Endothelial cell of umbilical vein (primary cell): ENCODE measurements around the gene ATXN2. TPM values are rescaled to one million over a fixed set of nuclear protein-coding genes. Genes with fewer than 3 reads are reported as not detected.

Experiments used
- BruUV-seq: library from RNA; stranded (reverse); fragments of 400-500 nt; replicated peaks from 2 replicates; lab custom pipeline; 2021; lab: Mats Ljungman, UMichigan
- CTCF ChIA-PET: fragments of 300-600, 350-600 bp; sonication (Branson Sonifier 250); formaldehyde crosslinking; loops from one replicate; lab custom pipeline; 2021; ENCODE audit warnings: antibody characterized with exemption, inconsistent platforms; lab: Charles Lee
- POLR2A ChIA-PET: fragments of 300-600, 350-600 bp; sonication (Branson Sonifier 250); formaldehyde crosslinking; loops from one replicate; lab custom pipeline; 2021; ENCODE audit warnings: antibody characterized with exemption, inconsistent platforms; lab: Charles Lee
- DNase-seq: peaks from one replicate; pipeline ENCODE4 v3.0.0-alpha.2; 2011; ENCODE audit warnings: low read depth, low spot score
- FAIRE-seq: peaks from 2 replicates; lab custom pipeline; 2011; peaks lifted over from hg19 to GRCh38; lab: Jason Lieb, UNC
- H2AFZ ChIP-seq: 2 replicates; pipeline ENCODE4 v1.6.0; 2012; ENCODE audit warnings: low read depth, low read length, control low read depth, inconsistent platforms
- H3K27ac ChIP-seq: 2 replicates; pipeline ENCODE4 v1.5.1; 2011; ENCODE audit warnings: low read depth, mild to moderate bottlenecking, control low read depth, low read length, moderate library complexity; ENCODE audit not compliant: insufficient read depth
- H3K27me3 ChIP-seq, 2 experiments: 2 replicates each; pipeline versions ENCODE4 v1.6.0 to v1.6.1; 2011; ENCODE audit warnings: low read length in 2 of 2, mixed read lengths in 1 of 2; ENCODE audit not compliant: control insufficient read depth in 2 of 2, insufficient read depth in 2 of 2
- H3K36me3 ChIP-seq, 2 experiments: 2 replicates in 1 of 2; 3 replicates in 1 of 2; pipeline ENCODE4 v1.5.1; 2011; ENCODE audit warnings: low read length in 2 of 2, mild to moderate bottlenecking in 1 of 2, moderate library complexity in 1 of 2; ENCODE audit not compliant: control insufficient read depth in 2 of 2, insufficient read depth in 2 of 2; ENCODE audit errors: extremely low read depth in 1 of 2
- H3K4me1 ChIP-seq: 3 replicates; pipeline ENCODE4 v1.5.1; 2011; ENCODE audit warnings: mild to moderate bottlenecking, low read length; ENCODE audit not compliant: control insufficient read depth, insufficient read depth; ENCODE audit errors: extremely low read depth
- H3K4me2 ChIP-seq: 2 replicates; pipeline ENCODE4 v1.6.1; 2011; ENCODE audit warnings: low read length, control low read depth, mixed read lengths; ENCODE audit not compliant: insufficient read depth
- H3K4me3 ChIP-seq, 3 experiments: fragments of 200-600 bp in 1 of 3; sonication (generic), shearing (Covaris generic) in 1 of 3; replicated peaks in 1 of 3; 2 replicates each; pipeline ENCODE4 v1.5.1; 2011 to 2016; ENCODE audit warnings: control low read depth in 3 of 3, low read length in 3 of 3, mild to moderate bottlenecking in 2 of 3, inconsistent platforms in 1 of 3, low read depth in 1 of 3, moderate library complexity in 1 of 3; ENCODE audit not compliant: insufficient read depth in 1 of 3
- H3K79me2 ChIP-seq: 2 replicates; pipeline ENCODE4 v1.6.0; 2012; ENCODE audit warnings: low read length, inconsistent platforms; ENCODE audit not compliant: control insufficient read depth, insufficient read depth
- H3K9ac ChIP-seq: replicated peaks from 2 replicates; pipeline ENCODE3; 2011; ENCODE audit warnings: low read length, control low read depth; ENCODE audit not compliant: insufficient read depth; ENCODE audit errors: extremely low read depth
- H3K9me1 ChIP-seq: replicated peaks from 3 replicates; pipeline ENCODE4 v1.6.0; 2011; ENCODE audit warnings: mild to moderate bottlenecking, low read length; ENCODE audit not compliant: control insufficient read depth, insufficient read depth; ENCODE audit errors: extremely low read depth
- H3K9me3 ChIP-seq: replicated peaks from 2 replicates; pipeline ENCODE4 v1.5.1; 2012; ENCODE audit warnings: low read length, inconsistent platforms; ENCODE audit not compliant: control insufficient read depth, insufficient read depth
- H4K20me1 ChIP-seq: replicated peaks from 2 replicates; pipeline ENCODE3; 2011; ENCODE audit warnings: mild to moderate bottlenecking, low read length; ENCODE audit not compliant: control insufficient read depth, insufficient read depth; ENCODE audit errors: extremely low read depth
- EZH2 ChIP-seq: IDR thresholded peaks from 2 replicates; pipeline ENCODE4 v1.6.1; 2012; ENCODE audit warnings: borderline replicate concordance, low read depth, mild to moderate bottlenecking, moderate library complexity, low read length, inconsistent platforms; ENCODE audit not compliant: severe bottlenecking
- FOS ChIP-seq: IDR thresholded peaks from 2 replicates; pipeline ENCODE4 v1.6.1; 2011; ENCODE audit warnings: mild to moderate bottlenecking, low read length, moderate library complexity, borderline replicate concordance; ENCODE audit not compliant: insufficient read depth
- GATA2 ChIP-seq: IDR thresholded peaks from 2 replicates; pipeline ENCODE4 v1.7.0; 2011; ENCODE audit warnings: low read depth, mild to moderate bottlenecking, moderate library complexity, mixed read lengths, low read length; ENCODE audit not compliant: insufficient read length, insufficient read depth
- JUN ChIP-seq: IDR thresholded peaks from 2 replicates; pipeline ENCODE4 v1.6.1; 2011; ENCODE audit warnings: borderline replicate concordance, low read depth; ENCODE audit not compliant: insufficient read length, insufficient read depth
- MAX ChIP-seq: IDR thresholded peaks from 2 replicates; pipeline ENCODE4 v1.6.1; 2011; ENCODE audit not compliant: insufficient read depth, insufficient read length
- MYC ChIP-seq: IDR thresholded peaks from one replicate; pipeline ENCODE4 v1.6.1; 2011; ENCODE audit warnings: mild to moderate bottlenecking, low read depth, low read length
- POLR2A ChIP-seq: IDR thresholded peaks from 2 replicates; pipeline ENCODE4 v1.6.1; 2012; ENCODE audit warnings: low read depth, mild to moderate bottlenecking, control low read depth, low read length
- POLR2AphosphoS5 ChIP-seq: IDR thresholded peaks from 2 replicates; pipeline ENCODE4 v1.6.1; 2012; ENCODE audit warnings: low read depth, mild to moderate bottlenecking, control low read depth, low read length, moderate library complexity; ENCODE audit not compliant: insufficient read depth
- dilution Hi-C: fragments of 300-500 bp; cut with MboI; formaldehyde crosslinking; loops from one replicate; pipeline ENCODE4 v1.15.0; 2019; ENCODE audit warnings: low sequenced_read_pairs; ENCODE audit not compliant: extremely low pct_ligation_motif_present
- intact Hi-C: fragments of 100-400 bp; cut with micrococcal nuclease; formaldehyde crosslinking; loops from one replicate; pipeline ENCODE4 v1.10.0; 2022
- polyA plus RNA-seq, 4 experiments: library from polyadenylated mRNA; depleted of rRNA in 3 of 4; stranded (reverse) in 3 of 4; unstranded in 1 of 4; fragments of >200 nt; gene quantifications; 2 replicates each; pipeline versions ENCODE4 v1.2.1 to v1.2.3, GENCODE V29; 2011 to 2012; ENCODE audit warnings: missing spikeins in 1 of 4
- total RNA-seq: library from RNA; stranded (reverse); gene quantifications from 2 replicates; pipeline ENCODE4 v1.2.3, GENCODE V29; 2021
- TF ChIP-seq, protein P1 (sequence below), 2 donors: IDR thresholded peaks; 1 replicate in 1 of 2; 2 replicates in 1 of 2; pipeline ENCODE4 v1.5.1; 2011; ENCODE audit warnings: low read length in 2 of 2, mild to moderate bottlenecking in 2 of 2, moderate library complexity in 2 of 2, control low read depth in 1 of 2, inconsistent platforms in 1 of 2, low read depth in 1 of 2; ENCODE audit not compliant: insufficient read depth in 1 of 2; ENCODE audit errors: extremely low read depth in 1 of 2

Gene ATXN2
- total and polyA plus RNA-seq, 2 donors (not counting 3 experiments of a cell fraction or from before 2014, with no cell fraction given) = 58.9 to 86.7 TPM

GRCh38 chr12:111445726-111446581 lies 153.2 kb downstream of the ATXN2 start:
- Histone ChIP-seq H3K27me3 (no peaks in the 10 kb centered on the region), H3K79me2 (peaks cover 68% of the 10 kb centered on the region), H3K27ac (peak overlapping the region; percentile 81), H3K9me1 (no peaks in the 10 kb centered on the region), H3K4me3 (no peak overlapping the region), H3K4me1 (peaks cover 55% of the 10 kb centered on the region), H3K9ac (peak overlapping the region; percentile 37), H3K4me2 (peak overlapping the region; percentile 46), H3K36me3 (peaks cover 21 to 37% of the 10 kb centered on the region in 2 experiments), H3K9me3 (no peaks in the 10 kb centered on the region), H4K20me1 (no peaks in the 10 kb centered on the region), H2AFZ (no peak overlapping the region)
- POLR2A ChIA-PET = interaction anchor here (0.8 to 1.6 kb wide), 4 partner anchors 8 to 49 kb away, joined by 3 to 6 read pairs (median 5); no protein-coding TSS in a partner anchor
- no TSS peak for BruUV-seq
- dilution Hi-C loops (no loop called here), intact Hi-C loops (loop anchor here (1.0 kb wide), 6 partner anchors 8 to 49 kb away; partner anchors contain the start of gene SH2B3)
- TF ChIP-seq, protein P1, sequence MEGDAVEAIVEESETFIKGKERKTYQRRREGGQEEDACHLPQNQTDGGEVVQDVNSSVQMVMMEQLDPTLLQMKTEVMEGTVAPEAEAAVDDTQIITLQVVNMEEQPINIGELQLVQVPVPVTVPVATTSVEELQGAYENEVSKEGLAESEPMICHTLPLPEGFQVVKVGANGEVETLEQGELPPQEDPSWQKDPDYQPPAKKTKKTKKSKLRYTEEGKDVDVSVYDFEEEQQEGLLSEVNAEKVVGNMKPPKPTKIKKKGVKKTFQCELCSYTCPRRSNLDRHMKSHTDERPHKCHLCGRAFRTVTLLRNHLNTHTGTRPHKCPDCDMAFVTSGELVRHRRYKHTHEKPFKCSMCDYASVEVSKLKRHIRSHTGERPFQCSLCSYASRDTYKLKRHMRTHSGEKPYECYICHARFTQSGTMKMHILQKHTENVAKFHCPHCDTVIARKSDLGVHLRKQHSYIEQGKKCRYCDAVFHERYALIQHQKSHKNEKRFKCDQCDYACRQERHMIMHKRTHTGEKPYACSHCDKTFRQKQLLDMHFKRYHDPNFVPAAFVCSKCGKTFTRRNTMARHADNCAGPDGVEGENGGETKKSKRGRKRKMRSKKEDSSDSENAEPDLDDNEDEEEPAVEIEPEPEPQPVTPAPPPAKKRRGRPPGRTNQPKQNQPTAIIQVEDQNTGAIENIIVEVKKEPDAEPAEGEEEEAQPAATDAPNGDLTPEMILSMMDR (IDR thresholded peaks at IDR 0.05; ENCODE audit: extremely low read depth in 1 of 2, insufficient read depth in 1 of 2, low read depth in 1 of 2, low read length in 2 of 2) = no peak
- TF ChIP-seq POLR2A (peak; percentile 80), JUN (peak; percentile 32), EZH2 (no peak), MYC (peak; percentile 71), POLR2AphosphoS5 (peak; percentile 98), FOS (peak; percentile 18), MAX (no peak), GATA2 (peak; percentile 89)
- FAIRE-seq (peak; percentile 98), DNase-seq (peak; percentile 97)
- CTCF ChIA-PET = interaction anchor here (0.7 to 16.4 kb wide), 9 partner anchors 9 to 77 kb away, joined by 3 to 464 read pairs (median 5); partner anchors contain the start of gene PHETA1
